H9 (cell line): Measurements from ENCODE around the gene LMX1B. TPM values are rescaled to one million over a fixed set of nuclear protein-coding genes. Genes with fewer than 3 reads are reported as not detected.

ENCODE experiments used
- DNase-seq: peaks from one replicate; pipeline ENCODE4 v3.0.0-alpha.2; 2017
- H2AFZ ChIP-seq: one replicate; pipeline ENCODE4 v1.6.1; 2013; ENCODE audit warnings: mild to moderate bottlenecking, low read length, control low read depth, moderate library complexity
- H2AK5ac ChIP-seq: 2 replicates; pipeline ENCODE4 v1.6.1; 2013; ENCODE audit warnings: low read length, control low read depth, mixed read lengths; ENCODE audit not compliant: insufficient read length
- H2BK120ac ChIP-seq: one replicate; pipeline ENCODE4 v1.6.1; 2013; ENCODE audit warnings: low read depth, mild to moderate bottlenecking, low read length, control low read depth, inconsistent platforms; ENCODE audit not compliant: poor library complexity, severe bottlenecking
- H2BK12ac ChIP-seq: 2 replicates; pipeline ENCODE4 v1.6.1; 2013; ENCODE audit warnings: low read length, control low read depth, mixed read lengths, low read depth; ENCODE audit not compliant: insufficient read length
- H2BK15ac ChIP-seq: 2 replicates; pipeline ENCODE4 v1.6.1; 2013; ENCODE audit warnings: low read depth, low read length, control low read depth
- H2BK20ac ChIP-seq: one replicate; pipeline ENCODE4 v1.6.1; 2013; ENCODE audit warnings: low read depth, mild to moderate bottlenecking, low read length, control low read depth, inconsistent platforms; ENCODE audit not compliant: poor library complexity, severe bottlenecking
- H2BK5ac ChIP-seq: 2 replicates; pipeline ENCODE4 v1.6.1; 2013; ENCODE audit warnings: low read length, control low read depth, mixed read lengths; ENCODE audit not compliant: insufficient read length
- H3K14ac ChIP-seq: 2 replicates; pipeline ENCODE4 v1.6.1; 2013; ENCODE audit warnings: low read length, control low read depth; ENCODE audit not compliant: insufficient read depth
- H3K18ac ChIP-seq: 2 replicates; pipeline ENCODE4 v1.6.1; 2013; ENCODE audit warnings: low read depth, mild to moderate bottlenecking, mixed read lengths, low read length, control low read depth; ENCODE audit not compliant: insufficient read length
- H3K23ac ChIP-seq: 2 replicates; pipeline ENCODE4 v1.6.1; 2013; ENCODE audit warnings: low read length, control low read depth, mixed read lengths, low read depth; ENCODE audit not compliant: insufficient read length
- H3K23me2 ChIP-seq: 2 replicates; pipeline ENCODE4 v1.6.1; 2013; ENCODE audit warnings: low read depth, mild to moderate bottlenecking, mixed read lengths, low read length, control low read depth; ENCODE audit not compliant: insufficient read length, poor library complexity, severe bottlenecking
- H3K27ac ChIP-seq: 2 replicates; pipeline ENCODE4 v1.5.1; 2013; ENCODE audit warnings: low read length, control low read depth, mixed read lengths, low read depth; ENCODE audit not compliant: insufficient read length
- H3K27me3 ChIP-seq: 2 replicates; pipeline ENCODE4 v1.6.1; 2013; ENCODE audit warnings: low read length, control low read depth, inconsistent platforms; ENCODE audit not compliant: insufficient read depth
- H3K4ac ChIP-seq: 2 replicates; pipeline ENCODE4 v1.6.1; 2013; ENCODE audit warnings: low read depth, mild to moderate bottlenecking, control low read depth, inconsistent platforms, low read length, moderate library complexity
- H3K4me1 ChIP-seq: 2 replicates; pipeline ENCODE4 v1.6.1; 2013; ENCODE audit warnings: low read length, control low read depth, inconsistent platforms; ENCODE audit not compliant: insufficient read depth
- H3K4me2 ChIP-seq: 2 replicates; pipeline ENCODE4 v1.6.1; 2013; ENCODE audit warnings: low read length, control low read depth, mixed read lengths; ENCODE audit not compliant: insufficient read length, insufficient read depth
- H3K56ac ChIP-seq: 2 replicates; pipeline ENCODE4 v1.6.1; 2013; ENCODE audit warnings: low read depth, mild to moderate bottlenecking, mixed read lengths, low read length, control low read depth; ENCODE audit not compliant: insufficient read length
- H3K79me1 ChIP-seq: 2 replicates; pipeline ENCODE4 v1.6.1; 2013; ENCODE audit warnings: low read depth, mild to moderate bottlenecking, moderate library complexity, low read length, control low read depth, inconsistent platforms; ENCODE audit not compliant: insufficient read depth, poor library complexity, severe bottlenecking
- H3K79me2 ChIP-seq: 2 replicates; pipeline ENCODE4 v1.6.1; 2013; ENCODE audit warnings: low read length, control low read depth, inconsistent platforms; ENCODE audit not compliant: insufficient read depth
- H3K9ac ChIP-seq: 2 replicates; pipeline ENCODE4 v1.6.1; 2013; ENCODE audit warnings: low read length, control low read depth, mixed read lengths; ENCODE audit not compliant: insufficient read length; ENCODE audit errors: extremely low read depth
- H3K9me3 ChIP-seq: one replicate; pipeline ENCODE4 v1.6.1; 2013; ENCODE audit warnings: low read depth, low read length, inconsistent platforms; ENCODE audit not compliant: control insufficient read depth
- H3T11ph ChIP-seq: one replicate; pipeline ENCODE4 v1.6.1; 2013; ENCODE audit warnings: mild to moderate bottlenecking, low read length, control low read depth, inconsistent platforms
- H4K20me1 ChIP-seq: one replicate; pipeline ENCODE4 v1.6.1; 2013; ENCODE audit not compliant: control insufficient read depth, insufficient read length, insufficient read depth
- H4K5ac ChIP-seq: 2 replicates; pipeline ENCODE4 v1.6.1; 2013; ENCODE audit warnings: low read depth, mild to moderate bottlenecking, mixed read lengths, low read length, control low read depth; ENCODE audit not compliant: insufficient read length
- H4K8ac ChIP-seq: replicated peaks from 2 replicates; pipeline ENCODE4 v1.6.1; 2013; ENCODE audit warnings: low read length, control low read depth, mixed read lengths, low read depth; ENCODE audit not compliant: insufficient read length
- H4K91ac ChIP-seq: 2 replicates; pipeline ENCODE4 v1.6.1; 2013; ENCODE audit warnings: low read depth, mild to moderate bottlenecking, moderate library complexity, mixed read lengths, low read length, control low read depth; ENCODE audit not compliant: insufficient read length
- H3K27ac Mint-ChIP-seq, 3 experiments: 2 replicates in 2 of 3; 3 replicates in 1 of 3; pipeline ENCODE4 v1.8.0; 2020 to 2021; ENCODE audit warnings: mixed read lengths in 3 of 3, mild to moderate bottlenecking in 1 of 3, moderate library complexity in 1 of 3
- H3K27me3 Mint-ChIP-seq: 2 replicates; pipeline ENCODE4 v1.8.0; 2021; ENCODE audit warnings: low read depth, mild to moderate bottlenecking, moderate library complexity, mixed read lengths
- H3K36me3 Mint-ChIP-seq, 3 experiments: 2 replicates in 2 of 3; 3 replicates in 1 of 3; pipeline ENCODE4 v1.8.0; 2020 to 2021; ENCODE audit warnings: low read depth in 3 of 3, mixed read lengths in 3 of 3; ENCODE audit not compliant: insufficient read depth in 1 of 3
- H3K4me1 Mint-ChIP-seq, 2 experiments: 2 replicates each; pipeline ENCODE4 v1.8.0; 2020; ENCODE audit warnings: mixed read lengths in 2 of 2
- H3K4me3 Mint-ChIP-seq, 2 experiments: 2 replicates in 1 of 2; 3 replicates in 1 of 2; pipeline ENCODE4 v1.8.0; 2020 to 2021; ENCODE audit warnings: mild to moderate bottlenecking in 2 of 2, mixed read lengths in 2 of 2, moderate library complexity in 1 of 2
- H3K9me3 Mint-ChIP-seq, 2 experiments: 2 replicates in 1 of 2; 3 replicates in 1 of 2; pipeline ENCODE4 v1.8.0; 2020; ENCODE audit warnings: mild to moderate bottlenecking in 2 of 2, mixed read lengths in 2 of 2, moderate library complexity in 1 of 2
- CTCF ChIP-seq: fragments of 200-600 bp; sonication (generic); conservative IDR thresholded peaks from 3 replicates; pipeline ENCODE4 v1.8.0; 2021; ENCODE audit warnings: antibody characterized with exemption, mild to moderate bottlenecking
- WGBS: extraction: QIAGEN DNeasy Blood & Tissue Kit; methylation state at CpG from one replicate; pipeline ENCODE4 v1.1.7; 2013; ENCODE audit warnings: missing lambda C conversion rate, low lambda C conversion rate, mixed read lengths; ENCODE audit not compliant: insufficient read length; ENCODE audit errors: extremely low coverage; 5-methylcytosine and 5-hydroxymethylcytosine counted together
- total RNA-seq: library from RNA; stranded (reverse); gene quantifications from 2 replicates; pipeline ENCODE4 v1.2.1, GENCODE V29; 2021

Gene LMX1B
- total RNA-seq, 1 experiment from 2014 or later: 0.85 TPM

GRCh38 chr9:126607086-126607485 is 6.6 kb upstream of the LMX1B start:
- Histone ChIP-seq H3K27ac (no peak overlapping the region), H3K4me1 (no peaks in the 10 kb centered on the region), H3K27me3 (peaks cover 36% of the 10 kb centered on the region), H3K9ac (no peak overlapping the region), H3K79me1 (no peaks in the 10 kb centered on the region), H2BK15ac (no peak overlapping the region), H3K14ac (no peak overlapping the region), H3K56ac (no peak overlapping the region), H2BK120ac (no peak overlapping the region), H2AFZ (no peak overlapping the region), H4K5ac (no peak overlapping the region), H3T11ph (no peak overlapping the region), H2BK20ac (no peak overlapping the region), H3K9me3 (no peaks in the 10 kb centered on the region), H4K20me1 (peaks cover 2% of the 10 kb centered on the region), H2BK12ac (no peak overlapping the region), H2AK5ac (no peak overlapping the region), H4K91ac (no peak overlapping the region), H3K23me2 (peaks cover 13% of the 10 kb centered on the region), H2BK5ac (no peak overlapping the region), H3K23ac (no peak overlapping the region), H3K18ac (no peak overlapping the region), H3K79me2 (no peaks in the 10 kb centered on the region), H3K4ac (no peak overlapping the region), H3K4me2 (no peak overlapping the region), H4K8ac (no peak overlapping the region)
- no peak for TF ChIP-seq CTCF
- Mint-ChIP-seq H3K27me3 (peaks cover 96% of the 10 kb centered on the region), H3K4me3 (no peak overlapping the region; a peak in 1 of 5 replicates), H3K27ac (no peak overlapping the region), H3K9me3 (peaks cover 0 to 3% of the 10 kb centered on the region in 2 experiments; a peak in 1 of 5 replicates), H3K36me3 (no peaks in the 10 kb centered on the region; a peak in 1 of 7 replicates), H3K4me1 (peaks cover 12 to 22% of the 10 kb centered on the region in 2 experiments; a peak in 3 of 4 replicates)
- no CpG with 5 or more reads among the region's 1 CpG for WGBS
- no peak for DNase-seq
